ENCODE results near the gene CDX1.

The CDX1 gene

GRCh38 chr5:150184990-150185912 is 18.7 kb downstream of the CDX1 start:
- FAIRE-seq, result no peak

DNA sequence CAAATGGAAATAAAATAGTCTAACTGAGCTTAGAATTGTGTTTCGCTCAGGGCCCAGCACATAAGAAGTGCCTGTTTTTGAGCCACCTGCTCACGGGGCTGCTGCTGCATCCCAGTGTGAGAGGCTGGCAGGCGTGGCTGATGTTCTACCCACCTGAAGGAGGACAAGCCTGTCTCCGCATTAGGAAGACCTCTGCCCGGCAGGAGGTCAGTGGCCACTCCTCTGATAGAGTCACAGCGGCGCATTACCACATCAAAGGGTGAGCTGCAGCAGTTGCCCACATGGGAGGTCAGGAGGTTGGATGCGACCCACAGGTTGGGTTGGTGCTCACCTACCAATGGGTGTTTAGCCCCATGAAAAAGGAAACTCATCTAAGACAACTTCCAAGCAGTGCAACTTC is 19.6 kb downstream of the CDX1 start:
- FAIRE-seq, result no peak

- no peak for FAIRE-seq
Observed at GRCh38 chr5:150186897-150187296, 20.3 kb downstream of the CDX1 start.

- FAIRE-seq, result no peak
Observed at GRCh38 chr5:150188146-150188842, 21.7 kb downstream of the CDX1 start.

DNA sequence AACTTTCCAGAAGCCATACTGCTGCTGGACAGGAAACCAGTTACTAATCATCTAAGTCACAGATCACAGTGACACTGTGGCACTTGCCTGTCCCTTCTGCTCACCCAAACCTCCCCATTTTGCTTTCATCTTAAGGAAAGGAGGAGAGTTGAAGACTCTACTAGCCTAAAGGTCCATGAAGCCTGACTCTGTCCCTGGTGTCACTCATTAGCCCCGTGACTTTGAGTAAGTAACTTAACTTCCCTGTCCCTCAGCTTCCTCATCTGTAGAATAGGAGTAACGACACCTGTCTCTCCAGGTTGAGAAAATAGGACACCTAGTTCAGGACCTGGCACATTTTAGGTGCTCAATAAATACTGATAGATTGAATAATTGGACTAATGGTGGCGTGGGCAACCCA is 22.7 kb downstream of the CDX1 start:
- FAIRE-seq, result no peak

DNA sequence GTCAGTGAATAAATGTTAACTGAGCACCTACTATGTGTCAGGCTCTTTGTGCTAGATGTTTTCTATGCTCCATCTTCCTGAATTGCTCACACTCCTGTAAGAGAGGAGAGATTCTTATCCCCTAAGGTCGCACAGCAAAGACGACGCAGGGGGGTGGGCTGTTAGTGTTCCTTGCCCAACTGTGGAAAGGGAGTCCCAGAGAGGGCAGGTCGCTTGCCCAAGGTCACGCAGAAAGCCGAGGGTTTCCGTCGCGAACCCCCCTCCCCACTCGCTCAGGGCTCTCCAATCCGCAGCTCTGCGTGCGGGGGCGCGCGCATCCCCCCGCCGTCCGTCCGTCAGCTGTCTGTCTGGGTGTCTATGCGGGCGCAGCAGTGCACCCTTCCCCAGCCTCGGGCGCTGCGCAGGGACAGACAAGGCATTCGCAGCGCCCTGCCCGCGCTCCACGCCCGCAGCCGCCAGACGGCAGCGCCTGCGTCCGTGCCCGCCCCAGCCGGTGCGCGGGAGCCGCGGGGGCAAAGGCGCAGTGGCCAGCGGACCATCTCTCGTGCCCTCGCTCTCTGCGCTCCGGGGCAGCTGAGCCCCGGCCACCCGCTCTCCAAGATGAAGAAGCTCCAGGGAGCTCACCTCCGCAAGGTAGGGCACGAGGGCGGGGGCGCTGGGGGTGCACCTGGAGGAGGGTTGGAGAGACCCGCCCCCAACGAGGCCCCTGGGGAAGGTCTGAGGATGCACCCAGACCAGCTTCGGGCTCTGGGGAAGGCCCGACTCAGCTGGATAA is 23.3 kb downstream of the CDX1 start, which contains the start of gene SLC6A7:
Gene SLC6A7 (plus strand): TSS at position 335 of the 775 bp plus-strand sequence. CDS start 266 bp downstream, at position 601.
- no peak for FAIRE-seq

DNA sequence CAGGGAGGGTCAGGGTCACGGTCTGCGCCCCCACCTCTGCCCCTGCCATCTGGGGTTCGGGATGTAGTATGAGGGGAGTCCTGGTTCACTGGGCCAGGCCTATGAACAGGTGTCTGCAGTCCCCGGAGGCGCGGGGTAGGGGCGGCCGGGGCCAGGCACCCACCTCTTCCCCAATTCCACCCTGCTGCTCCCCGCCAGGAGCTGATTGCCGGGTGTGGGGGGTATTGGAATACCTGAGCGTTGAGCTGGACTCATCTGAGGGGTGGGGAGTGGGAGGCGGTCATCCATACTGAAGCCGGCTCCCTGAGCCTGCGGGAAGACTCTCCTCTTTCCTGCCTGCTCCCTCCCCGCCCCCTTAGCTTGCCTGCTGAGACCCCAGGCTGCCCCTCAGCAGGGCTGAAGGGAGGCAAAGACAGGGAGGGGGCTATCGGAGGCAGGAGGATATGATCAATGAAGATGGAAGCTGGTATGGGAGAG is 24.0 kb downstream of the CDX1 start:
- FAIRE-seq, result no peak

- no peak for FAIRE-seq
Observed at GRCh38 chr5:150190987-150191386, 24.4 kb downstream of the CDX1 start.

- no peak for FAIRE-seq
Observed at GRCh38 chr5:150192462-150192861, 25.9 kb downstream of the CDX1 start.

DNA sequence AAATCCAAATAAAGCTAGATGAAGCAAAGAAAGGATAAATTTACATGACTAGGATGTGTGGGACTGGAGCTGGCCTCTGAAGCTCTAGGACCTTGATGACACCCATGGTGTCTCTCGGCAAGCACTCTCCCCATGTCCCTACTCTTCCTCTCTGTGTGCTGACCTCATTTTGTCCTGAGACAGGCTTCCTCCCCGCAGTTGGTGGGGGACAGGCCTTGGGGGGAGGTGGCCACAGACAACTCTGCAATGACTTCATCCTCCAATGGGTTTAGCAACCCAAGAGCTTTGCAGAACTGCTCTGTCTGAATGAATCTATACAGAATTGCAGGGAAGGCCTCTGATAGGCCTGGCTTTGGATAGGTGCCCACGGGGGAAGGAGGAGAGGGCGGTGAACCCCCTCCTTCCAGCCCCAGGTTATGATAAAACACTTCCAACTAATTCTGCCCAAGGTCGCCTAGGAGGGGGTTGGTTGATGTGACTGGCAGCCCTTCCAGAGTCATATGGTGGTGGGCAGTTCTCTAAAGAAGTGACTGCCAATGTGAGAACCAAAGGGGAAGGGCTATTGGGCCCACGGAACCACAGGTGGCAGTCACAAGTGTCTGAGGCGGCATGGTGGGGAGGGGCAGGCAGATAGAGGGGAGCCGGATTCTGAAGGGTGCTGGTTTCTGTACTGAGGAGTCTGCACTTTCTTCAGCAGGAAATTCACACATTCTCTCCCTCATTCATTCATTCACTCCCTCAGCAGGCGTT is 29.3 kb downstream of the CDX1 start:
- no peak for FAIRE-seq

- no peak for FAIRE-seq
Observed at GRCh38 chr5:150196514-150196913, 29.9 kb downstream of the CDX1 start.

GRCh38 chr5:150196986-150197385 is 30.4 kb downstream of the CDX1 start:
- FAIRE-seq, result no peak

- no peak for FAIRE-seq
Observed at GRCh38 chr5:150197476-150197875, 30.9 kb downstream of the CDX1 start.

DNA sequence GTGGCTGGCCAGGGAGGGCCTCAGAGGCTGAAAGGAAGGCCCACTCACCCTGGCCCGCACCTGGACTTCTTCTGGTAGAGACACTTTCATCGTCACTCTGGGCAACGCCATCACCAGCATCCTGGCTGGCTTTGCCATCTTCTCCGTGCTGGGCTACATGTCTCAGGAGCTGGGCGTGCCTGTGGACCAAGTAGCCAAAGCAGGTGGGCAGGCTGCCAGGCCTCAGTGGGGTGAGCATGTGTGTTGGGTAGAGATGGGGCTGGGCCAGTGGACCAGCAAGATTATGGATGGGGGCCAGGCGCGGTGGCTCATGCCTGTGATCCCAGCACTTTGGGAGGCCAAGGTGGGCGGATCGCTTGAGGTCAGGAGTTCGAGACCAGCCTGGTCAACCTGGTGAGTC is 35.9 kb downstream of the CDX1 start:
- no peak for FAIRE-seq

- FAIRE-seq, result no peak
Observed at GRCh38 chr5:150203832-150204589, 37.4 kb downstream of the CDX1 start.

- FAIRE-seq, result no peak
Observed at GRCh38 chr5:150204590-150204960, 38.0 kb downstream of the CDX1 start.

GRCh38 chr5:150206098-150206778 is 39.7 kb downstream of the CDX1 start:
- FAIRE-seq, result no peak

GRCh38 chr5:150206779-150207115 is 40.2 kb downstream of the CDX1 start:
- no peak for FAIRE-seq

DNA sequence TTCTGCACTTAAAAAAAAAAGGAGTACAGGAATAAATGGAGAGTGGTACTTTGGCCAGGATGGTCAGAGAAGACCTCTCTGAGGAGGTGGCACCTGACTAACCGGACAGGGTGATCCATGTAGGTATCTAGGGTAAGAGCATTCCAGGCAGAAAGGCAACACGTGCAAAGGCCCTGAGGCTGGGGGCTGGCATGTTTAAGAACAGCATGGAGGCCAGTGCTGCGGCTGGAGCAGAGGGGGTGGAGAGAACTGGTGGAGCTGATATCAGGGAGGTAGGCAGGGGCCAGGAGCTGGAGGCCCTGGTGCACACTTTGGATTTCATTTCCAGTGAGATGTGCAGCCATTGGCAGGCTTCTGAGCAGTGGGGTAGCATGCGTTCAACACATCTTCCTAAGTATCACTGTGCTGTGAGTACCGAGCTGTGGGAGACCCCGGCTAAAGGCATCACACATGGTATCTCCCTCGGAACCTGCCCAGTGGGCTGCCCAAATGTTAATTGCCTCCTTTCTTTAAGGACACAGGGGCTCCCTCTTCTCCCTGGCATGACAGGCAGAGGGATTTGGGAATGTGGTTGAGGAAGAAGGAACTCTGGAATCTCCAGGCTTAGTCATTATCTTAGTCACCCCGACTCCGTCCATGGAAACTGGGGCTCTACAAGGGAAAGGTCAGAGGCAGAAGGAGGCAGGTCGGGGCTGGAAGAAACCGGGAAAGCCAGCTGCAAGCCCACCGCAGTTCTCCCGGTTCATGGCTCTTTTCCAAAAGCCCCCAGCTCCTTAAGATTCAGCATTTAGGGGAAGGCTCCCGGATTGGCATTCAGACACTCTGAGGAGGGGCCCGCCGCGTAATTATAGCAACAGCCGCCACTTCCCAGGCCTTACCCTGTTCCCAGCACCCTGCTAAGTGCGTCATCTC is 41.9 kb downstream of the CDX1 start:
- no peak for FAIRE-seq

- FAIRE-seq, result no peak
Observed at GRCh38 chr5:150209099-150209635, 42.6 kb downstream of the CDX1 start.
